Hematopoietic multipotent progenitor cell treated with erythropoietin and hydrocortisone succinate and interleukin-3 and kit ligand, for 15 days (in vitro differentiated cells): Measurements from ENCODE around the gene ZFP36L1.

Experiments
- DNase-seq: peaks from one replicate; pipeline ENCODE4 v3.0.0-alpha.2; 2015; ENCODE audit warnings: low spot score

The ZFP36L1 gene

GRCh38 chr14:68762953-68763764 lies 29.7 kb downstream of the ZFP36L1 start:
- peak; percentile 33 for DNase-seq

- DNase-seq, result no peak
Observed at GRCh38 chr14:68761391-68761790, 31.5 kb downstream of the ZFP36L1 start.

GRCh38 chr14:68760761-68761160 lies 32.1 kb downstream of the ZFP36L1 start:
- no peak for DNase-seq

- no peak for DNase-seq
Observed at GRCh38 chr14:68759937-68760336, 32.9 kb downstream of the ZFP36L1 start.

- DNase-seq, result no peak
Observed at GRCh38 chr14:68759017-68759560, 33.8 kb downstream of the ZFP36L1 start.

GRCh38 chr14:68758301-68758700 lies 34.6 kb downstream of the ZFP36L1 start:
- DNase-seq, result peak; percentile 53

GRCh38 chr14:68757618-68758081 lies 35.2 kb downstream of the ZFP36L1 start:
- DNase-seq, result no peak

GRCh38 chr14:68756734-68757133 lies 36.1 kb downstream of the ZFP36L1 start:
- DNase-seq, result no peak

- DNase-seq, result no peak
Observed at GRCh38 chr14:68756000-68756481, 36.8 kb downstream of the ZFP36L1 start.

GRCh38 chr14:68755016-68755353 lies 37.9 kb downstream of the ZFP36L1 start:
- DNase-seq, result no peak

GRCh38 chr14:68753690-68754089 lies 39.2 kb downstream of the ZFP36L1 start:
- DNase-seq, result no peak

- DNase-seq, result no peak
Observed at GRCh38 chr14:68752271-68753006, 40.4 kb downstream of the ZFP36L1 start.

- DNase-seq, result no peak
Observed at GRCh38 chr14:68749487-68750475, 43.1 kb downstream of the ZFP36L1 start.

- DNase-seq, result no peak
Observed at GRCh38 chr14:68748691-68749090, 44.2 kb downstream of the ZFP36L1 start.

GRCh38 chr14:68748260-68748659 lies 44.6 kb downstream of the ZFP36L1 start:
- DNase-seq, result no peak

- no peak for DNase-seq
Observed at GRCh38 chr14:68747393-68747792, 45.5 kb downstream of the ZFP36L1 start.

- no peak for DNase-seq
Observed at GRCh38 chr14:68744613-68745012, 48.3 kb downstream of the ZFP36L1 start.

- no peak for DNase-seq
Observed at GRCh38 chr14:68741839-68742470, 50.9 kb downstream of the ZFP36L1 start.

GRCh38 chr14:68741477-68741791 lies 51.4 kb downstream of the ZFP36L1 start:
- DNase-seq, result no peak

- DNase-seq, result no peak
Observed at GRCh38 chr14:68740788-68741476, 51.9 kb downstream of the ZFP36L1 start.

- no peak for DNase-seq
Observed at GRCh38 chr14:68739701-68740100, 53.2 kb downstream of the ZFP36L1 start.
